Transverse colon (tissue), 4 donors: ENCODE data around the gene DAZAP1. TPM values are rescaled to one million over a fixed set of nuclear protein-coding genes. Genes with fewer than 3 reads are reported as not detected.

Experiments used
- DNase-seq: peaks from one replicate; pipeline ENCODE4 v3.0.0-alpha.2; 2019
- H3K27ac ChIP-seq, 4 donors: fragments of 200-600 bp; sonication (generic); 2 replicates each; pipeline ENCODE4 v1.5.1; 2016 to 2018; ENCODE audit warnings: inconsistent platforms in 4 of 4
- H3K27me3 ChIP-seq: fragments of 200-600 bp; sonication (generic); 2 replicates; pipeline ENCODE4 v1.5.1; 2017; ENCODE audit warnings: inconsistent platforms
- H3K36me3 ChIP-seq, 4 donors: fragments of 200-600 bp; sonication (generic); 2 replicates each; pipeline ENCODE4 v1.5.1; 2017 to 2019; ENCODE audit warnings: inconsistent platforms in 4 of 4
- H3K4me1 ChIP-seq, 4 donors: fragments of 200-600 bp; sonication (generic); 2 replicates each; pipeline ENCODE4 v1.5.1; 2017 to 2020; ENCODE audit warnings: inconsistent platforms in 4 of 4
- H3K4me3 ChIP-seq, 4 donors: fragments of 200-600 bp; sonication (generic); 1 replicate in 1 of 4; 2 replicates in 3 of 4; pipeline versions ENCODE4 v1.5.1 to v1.6.1; 2017 to 2019; ENCODE audit warnings: inconsistent platforms in 4 of 4
- H3K9me3 ChIP-seq, 2 donors: fragments of 200-600 bp; sonication (generic); 2 replicates each; pipeline ENCODE4 v1.5.1; 2017 to 2019; ENCODE audit warnings: inconsistent platforms in 2 of 2
- EP300 ChIP-seq: sonication (generic); formaldehyde crosslinking; IDR thresholded peaks from one replicate; pipeline ENCODE4 v1.6.1; 2017; ENCODE audit warnings: antibody characterized with exemption, low read depth
- POLR2A ChIP-seq: fragments of 450-650 bp; IDR thresholded peaks from one replicate; pipeline ENCODE4 v1.6.1; 2016; ENCODE audit warnings: antibody characterized with exemption, mild to moderate bottlenecking, moderate library complexity
- POLR2AphosphoS5 ChIP-seq, 3 donors: sonication (generic); formaldehyde crosslinking; IDR thresholded peaks; one replicate each; pipeline ENCODE4 v1.6.1; 2016; ENCODE audit warnings: antibody characterized with exemption in 3 of 3
- WGBS, 2 donors: methylation state at CpG; one replicate each; pipeline ENCODE4 v1.1.5; 2018; ENCODE audit warnings: low coverage in 1 of 2; 5-methylcytosine and 5-hydroxymethylcytosine counted together
- in situ Hi-C, 4 donors: fragments of 200-750 bp; cut with MboI; loops; one replicate each; pipeline versions ENCODE4 v1.15.0 to v1.15.1; 2017; ENCODE audit warnings: low sequenced_read_pairs in 3 of 4, low pct_ligation_motif_present in 1 of 4, low pct_unique_long_range_greater_than_20kb in 1 of 4
- intact Hi-C: fragments of 100-400 bp; cut with DNase I; formaldehyde crosslinking; loops from one replicate; pipeline ENCODE4 v1.15.1; 2023; ENCODE audit warnings: low total_unique reads
- total RNA-seq, 4 donors: library from RNA; depleted of rRNA; stranded (reverse); fragments of >200 nt; gene quantifications; one replicate each; pipeline ENCODE4 v1.1.0, GENCODE V29; 2016
- TF ChIP-seq, protein P1 (sequence below), 5 experiments: fragments of 200-600 bp in 3 of 5; fragments of 450-650 bp in 2 of 5; sonication (generic) in 3 of 5; IDR thresholded peaks; 1 replicate in 2 of 5; 2 replicates in 3 of 5; pipeline ENCODE4 v1.5.1; 2016 to 2017; ENCODE audit warnings: antibody characterized with exemption in 5 of 5, inconsistent platforms in 3 of 5, mild to moderate bottlenecking in 2 of 5, moderate library complexity in 1 of 5

Gene DAZAP1
- total RNA-seq, 4 donors from 2014 or later: 36.3 to 77.2 (median 41.6) TPM

DNA sequence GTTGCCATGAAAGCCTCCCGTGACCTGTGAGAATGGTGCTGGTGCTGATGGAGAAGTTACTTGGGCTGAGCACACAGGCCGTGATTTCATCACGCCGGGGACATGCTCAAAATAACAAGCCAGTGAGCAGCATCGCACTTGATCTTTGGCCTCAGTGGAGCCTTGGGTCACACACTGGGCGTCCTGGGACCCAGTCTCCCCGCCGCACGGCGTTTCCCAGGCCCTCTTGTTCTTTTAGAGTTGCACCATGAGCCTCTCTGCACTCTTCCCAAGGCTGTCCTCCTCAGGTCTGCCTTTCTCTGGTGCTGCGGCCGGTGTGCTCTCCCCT, 33.2 kb upstream of the DAZAP1 start:
- in situ Hi-C loops: no loop called here
- Histone ChIP-seq H3K4me3 (no peak overlapping the region), H3K27ac (peak overlapping the region in 3 of 4 donors; percentile 40 to 61 (median 52)), H3K36me3 (peaks cover 0 to 17% (median 7%) of the 10 kb centered on the region in 4 donors), H3K9me3 (no peaks in the 10 kb centered on the region), H3K4me1 (peaks cover 0 to 10% (median 0%) of the 10 kb centered on the region in 4 donors), H3K27me3 (no peaks in the 10 kb centered on the region)
- WGBS, 2 donors: 88% methylated on average over 12 of the region's 12 CpGs; no CpG with 5 or more reads in 1 of the 2 donors
- no peak for TF ChIP-seq POLR2AphosphoS5 (IDR thresholded peaks at IDR 0.05)
- TF ChIP-seq EP300: no peak
- TF ChIP-seq, protein P1, sequence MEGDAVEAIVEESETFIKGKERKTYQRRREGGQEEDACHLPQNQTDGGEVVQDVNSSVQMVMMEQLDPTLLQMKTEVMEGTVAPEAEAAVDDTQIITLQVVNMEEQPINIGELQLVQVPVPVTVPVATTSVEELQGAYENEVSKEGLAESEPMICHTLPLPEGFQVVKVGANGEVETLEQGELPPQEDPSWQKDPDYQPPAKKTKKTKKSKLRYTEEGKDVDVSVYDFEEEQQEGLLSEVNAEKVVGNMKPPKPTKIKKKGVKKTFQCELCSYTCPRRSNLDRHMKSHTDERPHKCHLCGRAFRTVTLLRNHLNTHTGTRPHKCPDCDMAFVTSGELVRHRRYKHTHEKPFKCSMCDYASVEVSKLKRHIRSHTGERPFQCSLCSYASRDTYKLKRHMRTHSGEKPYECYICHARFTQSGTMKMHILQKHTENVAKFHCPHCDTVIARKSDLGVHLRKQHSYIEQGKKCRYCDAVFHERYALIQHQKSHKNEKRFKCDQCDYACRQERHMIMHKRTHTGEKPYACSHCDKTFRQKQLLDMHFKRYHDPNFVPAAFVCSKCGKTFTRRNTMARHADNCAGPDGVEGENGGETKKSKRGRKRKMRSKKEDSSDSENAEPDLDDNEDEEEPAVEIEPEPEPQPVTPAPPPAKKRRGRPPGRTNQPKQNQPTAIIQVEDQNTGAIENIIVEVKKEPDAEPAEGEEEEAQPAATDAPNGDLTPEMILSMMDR (IDR thresholded peaks at IDR 0.05): no peak
- TF ChIP-seq POLR2A: no peak
- intact Hi-C loops: no loop called here
- DNase-seq: no peak

DNA sequence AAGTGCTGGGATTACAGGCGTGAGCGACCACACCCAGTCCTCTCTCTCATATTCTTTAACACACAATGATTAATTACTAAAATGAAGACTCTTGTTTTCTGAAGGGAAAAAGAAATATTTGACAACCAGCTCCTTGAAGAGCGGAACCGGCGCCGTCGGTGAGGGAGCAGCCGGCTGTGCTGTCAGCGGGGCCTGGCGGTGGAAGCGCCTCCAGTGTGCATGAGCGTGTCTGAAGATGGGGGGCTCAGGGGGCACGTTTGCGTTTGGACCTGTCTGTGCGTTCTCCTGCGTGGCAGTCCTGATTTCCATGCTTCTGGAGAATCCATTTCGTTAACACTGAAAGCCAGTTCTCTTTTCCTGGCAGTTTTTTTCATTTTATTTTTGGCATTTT, 31.0 kb upstream of the DAZAP1 start:
- no peaks in the 10 kb centered on the region for H3K9me3 ChIP-seq
- peaks cover 0 to under 1% (median 0%) of the 10 kb centered on the region in 4 donors for H3K36me3 ChIP-seq
- in situ Hi-C loops: loop anchor here in 2 of 4 donors (25.0 kb wide), 1 partner anchor 89 kb away; the partner anchor contains the start of genes EFNA2 (in 2 of the 2) and FAM174C (in 2 of the 2)
- H3K27me3 ChIP-seq: no peaks in the 10 kb centered on the region
- WGBS, 2 donors: 92 to 95% methylated on average over 2 to 17 of the region's 17 CpGs
- TF ChIP-seq EP300 (no peak), POLR2A (no peak), POLR2AphosphoS5 (IDR thresholded peaks at IDR 0.05) (no peak)
- TF ChIP-seq, protein P1 (IDR thresholded peaks at IDR 0.05): no peak
- no peak for DNase-seq
- H3K4me1 ChIP-seq: peaks cover 0 to 10% (median 0%) of the 10 kb centered on the region in 4 donors
- intact Hi-C loops: no loop called here
- no peak overlapping the region for H3K4me3 ChIP-seq
- H3K27ac ChIP-seq: no peak overlapping the region

DNA sequence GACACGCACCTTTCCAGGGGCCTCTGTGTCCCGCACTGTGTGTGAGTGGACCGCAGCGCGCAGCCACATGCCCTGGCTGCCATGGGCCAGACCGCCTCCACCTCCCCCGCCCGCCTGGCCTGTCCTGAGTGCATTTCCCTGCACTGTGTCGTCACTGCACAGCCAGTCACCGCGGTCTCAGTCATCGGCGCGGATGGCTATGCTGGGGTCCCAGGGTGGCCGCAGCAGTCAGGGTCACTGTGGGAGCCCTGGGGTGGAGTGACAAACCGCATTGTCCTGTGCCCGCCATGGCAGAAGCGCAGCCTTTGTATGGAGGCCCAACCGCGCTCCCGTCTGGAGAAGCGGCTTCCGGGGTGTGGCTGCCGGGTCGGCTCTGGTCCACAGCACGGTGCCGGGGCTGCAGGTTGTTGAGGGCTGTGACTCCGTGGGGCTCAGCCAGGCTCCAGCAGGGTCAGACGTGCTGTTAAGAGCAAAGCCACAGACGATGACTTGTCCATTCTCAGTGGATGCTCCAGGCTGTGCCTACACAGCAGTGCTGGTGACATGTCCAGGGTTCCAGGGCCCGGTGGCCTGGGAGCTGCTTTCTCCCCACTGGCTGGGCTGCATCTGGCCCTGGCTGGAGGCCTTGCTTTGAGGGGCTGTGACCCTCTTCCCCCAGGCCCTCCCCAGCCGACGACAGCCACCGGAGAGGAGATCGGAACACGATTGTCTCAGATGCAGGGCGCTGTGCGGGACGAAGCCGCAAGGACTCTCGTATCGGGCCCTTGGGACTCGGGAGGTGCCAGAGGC, 30.0 kb upstream of the DAZAP1 start:
- Histone ChIP-seq H3K9me3 (no peaks in the 10 kb centered on the region), H3K4me3 (no peak overlapping the region), H3K36me3 (no peaks in the 10 kb centered on the region), H3K4me1 (peaks cover 0 to 10% (median 0%) of the 10 kb centered on the region in 4 donors), H3K27me3 (no peaks in the 10 kb centered on the region), H3K27ac (no peak overlapping the region)
- TF ChIP-seq, protein P1 (IDR thresholded peaks at IDR 0.05): no peak
- TF ChIP-seq POLR2AphosphoS5 (IDR thresholded peaks at IDR 0.05) (no peak), EP300 (no peak), POLR2A (no peak)
- no peak for DNase-seq
- intact Hi-C loops (no loop called here), in situ Hi-C loops (loop anchor here in 2 of 4 donors (25.0 kb wide), 1 partner anchor 90 kb away; the partner anchor contains the start of genes EFNA2 (in 2 of the 2) and FAM174C (in 2 of the 2))
- 94% methylated on average over 33 of the region's 43 CpGs; no CpG with 5 or more reads in 1 of the 2 donors for WGBS, 2 donors

DNA sequence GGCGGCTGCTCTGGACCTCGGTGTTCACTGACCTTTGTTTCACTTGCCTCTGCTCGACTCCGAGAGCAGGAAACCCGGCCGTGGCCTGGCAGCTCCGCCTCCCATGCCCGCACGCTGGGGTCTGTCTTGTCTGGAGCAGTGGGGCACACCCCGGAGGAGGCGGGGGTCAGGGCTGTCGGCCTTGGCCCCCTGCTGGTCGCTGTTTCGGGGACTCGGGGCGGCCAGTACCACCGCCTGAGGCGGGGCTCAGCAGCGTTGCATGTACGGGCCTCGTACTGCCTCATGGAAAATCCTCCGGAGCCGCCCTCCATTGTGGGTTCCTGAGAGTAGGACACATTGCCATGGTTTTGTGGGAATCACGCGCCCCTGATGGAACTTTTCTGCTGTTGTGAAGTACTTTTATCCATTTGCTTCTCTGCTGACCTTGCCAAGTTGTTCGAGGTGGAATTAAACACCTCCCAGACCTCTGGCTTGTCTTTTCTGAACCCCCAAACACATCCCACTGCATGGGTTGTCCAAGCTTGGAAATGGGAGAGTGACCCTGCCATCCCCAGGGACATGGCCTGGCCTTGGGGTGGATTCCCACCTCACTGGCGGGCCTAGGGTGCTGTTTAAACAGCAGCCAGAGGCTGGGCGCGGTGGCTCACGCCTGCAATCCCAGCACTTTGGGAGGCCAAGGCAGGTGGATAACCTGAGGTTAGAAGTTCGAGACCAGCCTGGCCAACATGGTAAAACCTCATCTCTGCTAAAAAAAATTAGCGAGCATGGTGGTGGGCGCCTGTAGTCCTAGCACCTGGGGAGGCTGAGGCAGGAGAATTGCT, 29.2 kb upstream of the DAZAP1 start:
- Histone ChIP-seq H3K27ac (no peak overlapping the region), H3K9me3 (no peaks in the 10 kb centered on the region), H3K4me3 (no peak overlapping the region), H3K27me3 (no peaks in the 10 kb centered on the region), H3K4me1 (peaks cover 0 to 6% (median 0%) of the 10 kb centered on the region in 4 donors), H3K36me3 (no peaks in the 10 kb centered on the region)
- 88% methylated on average over 33 of the region's 33 CpGs; no CpG with 5 or more reads in 1 of the 2 donors for WGBS, 2 donors
- TF ChIP-seq POLR2A (no peak), EP300 (no peak), POLR2AphosphoS5 (IDR thresholded peaks at IDR 0.05) (no peak)
- TF ChIP-seq, protein P1 (IDR thresholded peaks at IDR 0.05): no peak
- no peak for DNase-seq
- intact Hi-C loops: no loop called here
- in situ Hi-C loops: loop anchor here in 2 of 4 donors (25.0 kb wide), 1 partner anchor 91 kb away; the partner anchor contains the start of genes EFNA2 (in 2 of the 2) and FAM174C (in 2 of the 2)
